NCI-H146 (cell line): Measurements from ENCODE around the gene CDK19.
"Not testable (repeated sequence)": the region's sequence is repeated elsewhere in the genome, so short reads cannot be mapped to it uniquely, and the experiment has no call there.

Experiments used
- DNase-seq: peaks from one replicate; lab custom pipeline; 2025; lab: John Stamatoyannopoulos, UW

Gene CDK19

DNA sequence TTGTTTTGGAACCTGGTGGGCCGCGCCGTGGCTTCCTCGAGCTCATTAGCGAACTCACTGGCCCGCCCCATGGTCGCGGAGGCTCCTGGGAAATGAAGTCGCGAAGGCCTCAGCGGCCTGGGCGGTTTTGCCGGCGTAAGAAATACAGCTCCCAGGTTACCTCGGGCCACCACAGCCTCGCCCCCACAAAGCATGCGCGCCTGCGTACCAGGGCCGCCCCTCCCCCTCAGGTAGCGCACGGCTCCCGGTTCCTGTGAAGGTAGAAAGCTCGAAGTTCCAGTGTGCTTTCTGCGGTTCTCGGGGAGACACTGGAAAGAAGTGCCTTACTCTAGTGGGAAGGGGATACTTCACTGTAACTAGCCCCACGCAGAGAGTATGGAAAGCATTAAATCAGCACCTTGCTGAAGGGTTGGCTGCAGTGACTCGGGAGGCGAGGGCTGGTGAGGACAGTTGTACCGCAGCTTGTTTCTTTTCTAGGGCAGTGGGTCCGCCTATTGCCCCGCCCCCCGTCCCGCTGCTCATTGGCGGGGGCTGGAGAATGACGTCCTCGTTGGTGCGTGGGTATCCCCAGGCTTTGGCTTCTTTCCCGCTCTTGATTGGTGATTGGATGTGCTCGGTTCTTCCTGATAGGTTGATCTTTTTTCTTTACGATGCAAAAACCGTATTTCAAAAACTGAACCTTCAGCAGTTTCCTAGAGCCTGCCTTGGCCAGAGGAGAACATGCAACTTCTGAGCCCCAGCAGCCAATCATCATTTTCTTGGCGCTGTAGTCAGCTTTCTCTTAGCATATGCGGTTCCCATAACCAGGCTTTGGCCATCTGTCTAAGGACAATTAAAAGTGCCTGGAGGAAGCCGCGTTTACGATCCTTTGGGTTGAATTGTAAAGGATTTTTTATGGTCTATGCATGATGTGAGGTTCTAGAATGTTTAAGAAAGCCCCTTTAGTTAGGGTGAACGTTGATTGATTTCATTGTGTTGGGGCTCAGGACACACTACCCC lies at the start of gene CDK19:
CDK19 (minus strand) TSS at position 59 of the 999 bp plus-strand sequence. CDS start 333 bp downstream, outside the sequence.
- DNase-seq, result peak; percentile 99

DNA sequence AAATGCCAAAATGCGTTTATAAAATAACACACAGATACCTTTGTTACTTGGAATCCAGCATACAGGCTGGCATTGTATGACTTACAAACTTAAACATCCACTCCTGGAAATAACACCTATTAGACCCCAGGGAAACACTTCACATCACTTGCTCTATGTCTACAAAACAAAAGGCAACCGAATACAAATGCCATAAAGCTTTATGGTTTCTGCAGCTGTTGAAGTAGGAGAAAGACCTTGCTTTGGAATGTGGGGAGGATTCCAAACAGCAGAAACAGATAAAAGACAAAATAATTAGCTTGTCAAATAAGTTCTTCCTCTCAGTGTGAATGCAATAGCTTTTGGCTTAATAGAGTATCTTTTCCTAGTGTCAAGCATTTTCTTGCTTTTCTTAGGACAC lies 49.6 kb upstream of the CDK19 start:
- no peak for DNase-seq

DNA sequence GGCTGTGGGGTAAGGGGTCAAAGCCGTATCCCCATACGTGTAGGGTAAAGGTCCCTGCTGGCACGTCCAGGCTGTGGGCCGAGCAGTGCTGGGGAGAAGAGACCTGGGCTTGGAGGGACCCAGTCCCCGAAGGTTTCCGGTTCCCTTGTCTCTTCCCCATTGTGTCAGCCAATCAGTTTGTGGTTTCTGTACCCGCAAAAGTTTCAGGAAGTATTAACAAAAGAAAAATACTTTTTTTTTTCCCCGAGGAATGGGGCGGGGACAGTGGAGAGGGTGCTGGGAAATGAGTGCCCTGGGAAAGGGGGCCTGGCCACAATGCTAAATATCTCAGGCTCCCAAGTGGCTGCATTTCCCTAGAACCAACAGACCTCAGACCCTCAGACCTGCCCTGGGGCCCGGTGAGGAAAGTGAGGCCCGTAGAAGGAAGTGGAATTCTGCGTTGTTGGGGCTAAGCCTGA lies 44.1 kb upstream of the CDK19 start:
- DNase-seq, result no peak

DNA sequence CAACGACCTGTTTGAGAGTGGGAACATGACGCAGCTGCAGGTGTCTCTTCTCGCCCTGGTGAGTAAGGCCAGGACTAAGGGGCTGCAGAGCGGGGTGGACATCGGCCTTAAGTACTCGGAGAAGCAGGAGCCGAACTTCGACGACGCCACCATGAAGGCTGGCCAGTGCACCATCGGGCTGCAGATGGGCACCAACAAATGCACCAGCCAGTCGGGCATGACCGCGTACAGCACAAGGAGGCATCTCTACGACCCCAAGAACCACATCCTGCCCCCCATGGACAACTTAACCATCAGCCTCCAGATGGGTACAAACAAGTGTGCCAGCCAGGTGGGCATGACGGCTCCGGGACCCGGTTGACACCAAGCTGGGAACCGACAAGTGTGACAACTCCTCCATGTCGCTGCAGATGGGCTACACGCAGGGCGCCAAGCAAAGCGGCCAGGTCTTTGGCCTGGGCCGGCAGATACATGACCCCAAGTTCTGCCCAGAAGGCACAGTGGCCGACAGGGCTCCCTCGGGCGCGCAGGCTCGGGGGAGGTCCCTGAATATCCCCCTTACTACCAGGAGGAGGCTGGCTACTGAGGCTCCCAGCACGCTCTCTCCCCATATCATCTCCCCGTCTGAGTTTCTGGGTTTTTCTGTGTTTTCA lies 43.4 kb upstream of the CDK19 start:
- DNase-seq, result no peak

DNA sequence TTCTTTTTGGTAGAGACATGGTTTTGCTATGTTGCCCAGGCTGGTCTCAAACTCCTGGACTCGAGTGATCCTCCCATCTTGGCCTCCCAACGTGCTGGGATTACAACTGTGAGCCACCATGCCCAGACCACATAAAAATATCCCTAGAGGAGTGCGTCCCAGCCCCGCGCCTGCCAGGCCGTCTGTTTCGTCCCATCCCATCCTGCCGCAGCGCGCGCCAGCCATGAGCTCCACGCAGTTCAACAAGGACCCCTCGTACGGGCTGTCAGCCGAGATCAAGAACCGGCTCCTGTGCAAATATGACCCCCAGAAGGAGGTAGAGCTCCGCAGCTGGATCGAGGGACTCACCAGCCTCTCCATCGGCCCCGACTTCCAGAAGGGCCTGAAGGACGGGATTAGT lies 42.7 kb upstream of the CDK19 start:
- DNase-seq, result no peak

DNA sequence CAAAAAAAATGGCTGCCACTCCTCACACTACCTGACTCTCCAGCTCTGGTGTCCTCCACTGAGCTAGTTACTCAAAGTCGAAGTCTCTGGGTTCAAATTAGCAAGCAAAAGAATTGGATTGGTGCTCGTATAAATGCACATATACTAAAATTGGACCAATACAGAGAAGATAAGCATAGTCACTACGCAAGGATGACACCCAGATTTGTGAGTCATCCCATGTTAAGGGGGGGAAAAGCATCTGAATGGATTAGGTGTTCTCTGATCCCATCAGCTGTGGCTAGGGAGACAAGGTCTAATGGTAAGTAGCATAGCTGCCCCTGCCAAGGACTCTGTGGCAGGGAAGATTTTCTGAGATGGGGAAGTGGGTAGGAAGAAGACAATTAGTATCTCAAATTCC lies 41.0 kb upstream of the CDK19 start:
- DNase-seq, result no peak

DNA sequence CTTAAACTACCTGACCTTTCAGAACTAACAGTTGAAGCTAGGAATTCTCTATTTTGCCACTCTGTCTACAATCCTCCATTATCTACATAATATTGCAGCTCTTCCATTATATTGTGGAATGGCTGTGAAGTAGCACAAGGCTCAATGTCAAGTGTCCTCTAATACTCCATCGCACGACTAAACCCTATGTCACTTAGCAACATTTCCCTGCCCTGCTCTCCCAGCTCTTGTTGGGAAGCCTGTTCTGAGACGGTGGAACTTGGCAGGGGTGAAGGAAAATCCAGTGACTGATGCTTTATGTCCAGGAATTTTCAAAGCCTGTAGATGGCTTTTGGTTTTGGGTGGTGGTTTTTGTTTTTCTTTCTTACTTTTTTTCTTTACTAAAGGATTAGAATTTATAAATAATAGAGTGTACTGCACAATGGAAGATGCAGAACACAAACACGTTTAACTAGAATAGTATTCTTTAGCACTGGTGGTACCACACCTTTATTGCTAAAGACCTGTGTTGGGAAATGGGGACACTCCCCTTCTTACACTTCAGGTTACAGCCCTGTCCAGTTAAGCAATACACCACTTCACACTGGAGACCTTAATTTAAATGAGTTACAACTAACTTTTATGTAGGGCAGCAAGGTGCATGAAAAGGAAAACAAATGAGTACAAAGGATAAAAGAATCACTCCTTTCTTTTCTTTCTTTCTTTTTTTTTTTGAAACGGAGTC lies 38.6 kb upstream of the CDK19 start:
- no peak for DNase-seq

DNA sequence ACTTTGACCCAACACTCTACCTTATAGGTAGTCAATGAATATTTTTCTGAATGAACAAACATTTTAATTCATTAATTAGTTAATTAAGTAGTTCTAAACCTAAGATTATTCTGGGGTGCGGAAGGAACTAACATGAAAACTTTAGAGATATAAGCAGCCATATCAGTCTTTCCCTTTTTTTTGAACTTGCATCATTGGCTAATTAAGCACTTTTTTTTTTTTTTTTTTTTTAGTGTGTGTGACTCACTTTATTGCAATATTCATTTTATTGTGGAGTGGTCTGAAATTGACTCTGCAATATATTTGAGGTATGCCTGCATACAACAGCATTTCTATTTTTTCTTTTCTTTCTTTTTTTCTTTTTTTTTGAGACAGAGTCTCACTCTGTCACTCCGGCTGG lies 37.5 kb upstream of the CDK19 start:
- DNase-seq, result no peak

DNA sequence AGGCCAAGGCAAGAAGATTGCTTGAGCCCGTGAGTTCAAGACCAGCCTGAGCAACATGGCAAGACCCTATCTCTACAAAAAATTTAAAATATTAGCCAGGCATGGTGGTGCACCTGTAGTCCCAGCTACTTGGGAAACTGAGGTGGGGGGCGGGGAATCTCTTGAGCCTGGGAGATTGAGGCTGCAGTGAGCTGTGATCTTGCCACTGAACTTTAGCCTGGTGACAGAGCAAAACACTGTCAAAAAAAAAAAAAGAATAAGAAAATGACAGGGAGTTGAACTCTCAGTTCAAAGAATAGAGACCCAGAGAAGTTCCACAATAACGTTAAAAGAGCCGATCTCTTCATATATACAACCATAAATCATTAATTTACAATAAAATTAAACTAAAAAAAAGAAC lies 34.5 kb upstream of the CDK19 start:
- no peak for DNase-seq

DNA sequence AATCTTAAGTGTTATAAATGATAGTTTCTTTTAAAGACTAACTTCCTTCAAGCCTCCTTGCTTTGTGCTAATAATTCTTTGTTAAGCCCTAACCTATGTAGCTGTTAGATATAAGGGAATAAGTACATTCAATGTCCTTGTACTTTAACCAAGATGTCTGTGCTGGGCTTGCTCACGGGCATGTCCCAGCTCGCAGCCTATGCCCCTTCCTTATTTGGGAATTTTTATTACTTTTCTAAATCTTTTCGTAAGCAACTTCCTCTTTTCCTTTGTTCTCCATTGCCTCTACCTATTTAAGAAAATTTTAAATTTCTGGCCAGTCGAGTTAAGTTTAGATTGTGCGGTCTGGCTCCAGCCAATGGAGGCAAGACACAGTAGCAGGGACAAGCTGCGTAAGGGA lies 26.0 kb upstream of the CDK19 start:
- DNase-seq, result no peak

DNA sequence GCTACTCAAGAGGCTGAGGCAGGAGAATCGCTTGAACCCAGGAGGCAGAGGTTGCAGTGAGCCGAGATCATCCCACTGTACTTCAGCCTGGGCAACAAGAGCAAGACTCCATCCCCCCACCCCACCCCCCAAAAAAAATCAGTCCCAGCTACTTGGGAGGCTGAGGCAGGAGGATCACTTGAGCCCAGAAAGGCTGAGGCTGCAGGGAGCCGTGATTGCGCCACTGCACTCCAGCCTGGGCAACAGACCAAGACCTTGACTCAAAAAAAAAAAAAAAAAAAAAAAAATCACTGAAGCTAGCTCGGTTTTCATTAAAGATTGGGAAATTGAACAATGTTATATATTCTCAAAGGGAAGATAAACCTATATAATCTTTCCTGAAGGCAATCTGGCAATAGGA lies 20.5 kb upstream of the CDK19 start:
- not testable (repeated sequence) for DNase-seq

DNA sequence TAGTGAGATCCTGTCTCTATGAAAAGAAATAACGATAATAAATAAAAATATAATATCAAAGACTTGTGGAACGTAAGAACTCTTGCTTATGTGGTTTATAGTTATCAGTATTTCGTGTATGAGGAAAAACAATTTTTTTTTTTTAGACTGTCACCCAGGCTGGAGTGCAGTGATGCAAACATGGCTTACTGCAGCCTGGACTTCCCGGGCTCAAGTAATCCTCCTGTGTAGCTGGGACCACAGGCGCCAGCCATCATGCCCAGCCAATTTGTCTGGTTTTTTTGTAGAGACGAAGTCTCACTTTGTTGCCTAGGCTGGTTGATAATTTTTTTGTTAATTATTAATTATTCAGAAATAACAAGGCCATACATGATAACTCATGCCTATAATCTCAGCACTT lies 18.6 kb upstream of the CDK19 start:
- no peak for DNase-seq

DNA sequence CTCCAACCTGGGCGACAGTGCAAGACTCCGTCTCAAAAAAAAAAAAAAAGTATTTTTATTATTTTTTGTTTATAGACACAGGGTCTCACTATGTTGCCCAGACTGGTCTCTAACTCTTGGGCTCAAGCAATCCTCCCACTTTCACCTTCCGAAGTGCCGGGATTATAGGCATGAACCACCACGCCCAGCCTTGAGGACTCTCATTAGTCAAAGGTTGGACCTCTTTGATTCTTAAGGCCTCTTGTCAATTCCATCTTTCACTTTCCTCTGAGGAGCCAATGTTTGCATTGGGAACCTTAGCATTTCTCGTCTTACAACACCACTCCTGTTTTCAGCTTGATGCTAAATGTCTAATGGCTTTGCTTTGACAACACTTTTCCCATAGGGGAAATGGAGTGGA lies 16.1 kb upstream of the CDK19 start:
- no peak for DNase-seq

DNA sequence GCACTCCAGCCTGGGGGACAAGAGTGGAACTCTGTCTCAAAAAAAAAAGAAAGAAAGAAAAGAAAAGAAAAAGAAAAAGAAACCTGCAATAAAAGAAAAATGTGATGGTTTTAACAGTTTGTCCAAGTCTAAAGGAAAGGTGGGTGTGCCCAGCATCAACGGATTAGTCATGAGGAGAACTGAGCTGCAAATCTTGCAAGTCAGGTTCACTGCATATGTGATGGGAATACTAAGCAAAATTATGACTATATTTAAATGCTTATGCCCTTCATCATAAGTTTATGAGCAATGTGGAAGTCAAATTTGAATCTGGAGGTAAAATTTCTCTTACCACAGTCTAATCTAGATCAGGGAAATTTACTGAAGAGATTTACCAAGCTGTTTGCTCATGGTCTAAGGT lies 13.1 kb upstream of the CDK19 start:
- no peak for DNase-seq

DNA sequence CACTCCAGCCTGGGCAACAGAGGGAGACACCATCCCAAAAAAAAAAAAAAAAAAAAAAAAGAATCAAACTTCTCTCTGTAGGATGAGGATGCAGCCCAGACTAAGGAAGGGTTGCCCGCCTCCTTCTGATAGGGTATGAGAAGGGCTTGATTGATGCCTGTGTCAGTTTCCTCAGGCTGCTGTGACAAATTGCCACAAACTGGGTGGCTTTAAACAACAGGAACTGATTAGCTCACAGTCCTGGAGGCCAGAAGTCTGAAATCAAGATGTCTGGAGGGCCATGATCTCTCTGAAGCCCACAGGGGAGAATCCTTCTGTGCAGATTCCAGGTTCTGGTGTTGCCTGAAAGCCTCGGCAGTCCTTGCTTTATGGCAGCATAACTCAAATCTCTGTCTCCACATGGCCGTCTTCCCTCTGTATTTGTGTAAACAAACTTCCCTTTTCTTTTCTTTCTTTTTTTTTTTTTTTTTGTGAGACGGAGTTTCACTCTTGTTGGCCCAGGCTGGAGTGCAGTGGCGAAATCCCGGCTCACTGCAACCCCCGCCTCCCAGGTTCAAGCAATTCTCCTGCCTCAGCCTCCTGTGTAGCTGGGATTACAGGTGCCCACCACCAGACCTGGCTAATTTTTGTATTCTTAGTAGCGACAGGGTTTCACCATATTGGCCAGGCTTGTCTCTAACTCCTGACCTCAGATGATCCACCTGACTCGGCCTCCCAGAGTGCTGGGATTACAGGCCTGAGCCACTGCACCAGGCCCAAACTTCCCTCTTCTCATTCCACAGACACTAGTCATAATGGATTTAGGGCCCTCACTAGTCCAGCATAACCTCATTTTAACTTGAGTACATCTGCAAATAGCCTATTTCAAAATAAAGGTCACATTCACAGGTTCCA lies 11.2 kb upstream of the CDK19 start:
- DNase-seq, result no peak

DNA sequence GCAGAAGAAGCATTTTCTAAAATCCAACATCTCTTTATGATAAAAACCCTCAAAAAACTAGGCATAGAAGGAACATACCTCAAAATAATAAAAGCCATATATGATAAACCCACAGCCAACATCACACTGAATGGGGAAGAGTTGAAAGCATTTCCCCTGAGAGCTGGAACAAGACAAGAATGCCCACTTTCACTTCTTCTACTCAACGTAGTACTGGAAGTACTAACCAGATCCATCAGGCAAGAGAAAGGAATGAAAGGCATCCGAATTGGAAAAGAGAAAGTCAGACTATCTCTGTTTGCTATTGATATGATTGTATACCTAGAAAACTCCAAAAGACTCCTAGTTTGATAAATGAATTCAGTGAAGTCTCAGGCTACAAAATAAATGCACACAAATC lies 7.9 kb upstream of the CDK19 start:
- no peak for DNase-seq

DNA sequence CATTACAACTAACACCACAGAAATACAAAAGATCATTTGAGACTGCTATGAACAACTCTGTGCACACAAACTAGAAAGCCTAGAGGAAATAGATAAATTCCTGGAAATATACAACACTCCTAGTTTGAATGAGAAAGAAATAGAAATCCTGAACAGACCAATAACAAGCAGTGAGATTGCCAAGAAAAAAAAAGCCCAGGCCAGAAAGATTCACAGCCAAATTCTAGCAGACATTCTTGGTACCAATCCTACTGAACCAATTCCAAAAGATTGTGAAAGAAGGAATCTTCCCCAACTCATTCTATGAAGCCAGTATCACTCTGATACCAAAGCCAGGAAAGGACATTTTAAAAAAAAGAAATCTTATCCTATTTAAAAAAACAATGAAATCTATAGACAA lies 7.0 kb upstream of the CDK19 start:
- no peak for DNase-seq

DNA sequence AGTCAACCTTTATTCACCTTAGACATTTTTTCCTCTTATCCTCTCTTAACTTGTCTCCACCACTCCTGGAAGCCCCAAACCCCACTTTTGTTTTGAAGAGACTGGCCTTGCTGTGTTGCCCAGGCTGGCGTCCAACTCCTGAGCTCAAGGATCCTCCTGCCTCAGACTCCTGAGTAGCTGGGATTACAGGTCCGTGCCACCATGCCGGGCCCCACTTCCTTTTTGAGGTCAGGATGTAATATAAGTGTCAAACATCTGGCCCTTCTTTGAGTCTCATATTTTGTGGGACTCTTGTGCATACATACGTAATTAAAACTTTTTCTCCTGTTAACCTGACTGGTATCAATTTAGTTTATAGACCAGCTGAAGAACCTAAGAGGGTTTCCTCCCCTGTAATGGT lies 1.4 kb upstream of the CDK19 start:
- no peak for DNase-seq

DNA sequence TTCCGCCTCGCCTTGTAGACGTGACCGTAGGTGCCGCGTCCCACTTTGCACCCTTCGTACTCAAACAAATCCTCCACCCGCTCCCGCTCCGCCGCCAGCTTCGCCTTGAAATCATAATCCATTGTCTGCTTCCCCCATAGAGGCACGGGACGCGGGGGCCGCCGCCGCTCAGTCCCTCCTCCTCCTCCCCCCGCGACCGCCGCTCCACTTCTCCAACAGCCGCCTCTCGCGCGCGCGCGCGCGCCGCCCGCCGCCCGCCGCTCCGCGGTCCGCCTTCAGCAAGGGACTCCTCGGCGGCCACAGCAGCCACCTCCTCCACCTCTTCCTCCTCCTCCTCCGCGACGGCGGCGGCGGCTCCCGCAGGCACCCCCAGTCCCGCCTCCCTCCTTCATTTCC lies 256 bp downstream of the CDK19 start:
- no peak for DNase-seq

DNA sequence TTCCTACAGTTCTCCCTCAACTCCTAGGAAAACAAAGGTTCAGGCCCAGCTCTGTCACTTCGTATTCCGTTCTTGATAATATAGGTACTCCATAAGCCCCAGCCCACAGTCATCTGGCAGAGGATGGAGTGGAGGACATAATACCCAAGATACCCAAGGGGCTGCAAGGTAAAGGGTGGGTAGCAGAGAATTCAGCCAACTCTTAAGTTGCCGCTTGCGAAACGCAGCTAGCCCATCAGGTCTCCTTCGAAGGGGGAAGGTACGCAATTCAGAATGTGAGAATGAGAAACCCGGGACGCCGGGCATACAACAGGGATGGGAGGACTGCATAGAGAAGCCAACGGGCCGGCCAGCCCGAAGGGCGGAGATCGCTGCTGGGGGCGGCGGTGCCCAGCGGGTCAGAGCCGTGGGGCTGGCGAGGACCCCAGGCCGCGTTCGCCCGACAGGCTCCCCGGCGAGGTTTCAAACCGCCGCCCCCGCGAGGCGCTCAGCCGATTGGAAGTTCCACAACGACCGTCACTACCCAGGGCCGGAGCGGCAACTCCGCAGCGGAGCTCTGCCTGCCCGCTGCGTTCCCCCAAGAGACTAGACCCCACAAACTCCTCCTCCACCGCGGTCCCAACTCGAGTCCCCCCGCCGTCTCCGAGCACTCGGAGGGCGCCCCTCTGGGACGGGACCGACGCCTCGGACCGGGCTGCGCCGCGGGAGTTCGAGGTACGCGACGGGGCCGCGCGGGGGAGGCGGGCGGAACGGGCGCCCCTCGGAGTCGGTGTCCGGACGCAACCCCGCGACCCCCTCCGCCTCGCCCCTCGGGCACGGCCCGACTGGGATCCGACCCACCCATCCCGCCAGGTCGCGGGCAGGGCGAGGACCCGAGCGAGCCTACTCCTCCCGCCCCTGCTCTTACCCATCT lies 911 bp downstream of the CDK19 start:
- DNase-seq, result peak; percentile 51
